Esophagus squamous epithelium (tissue), 4 donors: ENCODE results near the gene EME1.

Experiments
- CTCF ChIP-seq, 6 experiments: fragments of 450-650 bp in 4 of 6; fragments of 200-600 bp in 2 of 6; sonication (generic) in 2 of 6; IDR thresholded peaks; one replicate each; pipeline ENCODE4 v1.5.1; 2016 to 2019; ENCODE audit warnings: antibody characterized with exemption in 6 of 6, mild to moderate bottlenecking in 4 of 6, moderate library complexity in 4 of 6
- POLR2A ChIP-seq, 4 donors: fragments of 450-650 bp; IDR thresholded peaks; one replicate each; pipeline ENCODE4 v1.6.1; 2017; ENCODE audit warnings: antibody characterized with exemption in 4 of 4, mild to moderate bottlenecking in 4 of 4, moderate library complexity in 3 of 4

GRCh38 chr17:50429793-50430192 is 56.8 kb downstream of the EME1 start:
- TF ChIP-seq CTCF (IDR thresholded peaks at IDR 0.05) (no peak), POLR2A (IDR thresholded peaks at IDR 0.05) (no peak)
